Motor neuron (in vitro differentiated cells): ENCODE measurements around the gene OTOP1. TPM values are rescaled to one million over a fixed set of nuclear protein-coding genes. Genes with fewer than 3 reads are reported as not detected.

Experiments
- total RNA-seq, 8 experiments: library from RNA; unstranded; fragments of 300-600 nt; gene quantifications; 2 replicates each; pipeline versions ENCODE4 v1.2.3 to v1.2.4, GENCODE V29; 2022

Gene OTOP1
- total RNA-seq, 8 experiments from 2014 or later, result 0.24 TPM; not detected in 7

Other genes starting within 250 kb of the OTOP1 start
- 10 to 100 TPM; 20.6 to 35.7 (median 29.7) TPM for gene TMEM128, start 21.3 kb upstream of the OTOP1 start, total RNA-seq
- 10 to 100 TPM in 5 of 8 experiments, 1 to 10 TPM in 3; 7.6 to 80.5 (median 15.5) TPM for gene LYAR, start 63.2 kb upstream of the OTOP1 start, total RNA-seq
- gene ZBTB49, start 63.3 kb upstream of the OTOP1 start, total RNA-seq, result 10 to 100 TPM in 1 of 8 experiments, 1 to 10 TPM in 7; 3.0 to 11.4 (median 5.6) TPM
- 100 to 1,000 TPM in 5 of 8 experiments, 10 to 100 TPM in 2, 1 to 10 TPM in 1; 1.5 to 200 (median 163) TPM for gene NSG1, start 160.2 kb upstream of the OTOP1 start, total RNA-seq